Stimulated activated CD4-positive, alpha-beta T cell treated with anti-CD3 and anti-CD28 coated beads, Interleukin-1b, Interleukin-23, amount 100 ng/mL, for 1 hour (primary cell): ENCODE measurements around the gene CIDEC.
A peak's percentile ranks its signal among the peaks of the same experiment; 100 is the strongest.

Experiments
- DNase-seq, 2 donors: peaks; one replicate each; pipeline ENCODE4 v3.0.0-alpha.2; 2020; ENCODE audit warnings: low read depth in 2 of 2

CIDEC gene

DNA sequence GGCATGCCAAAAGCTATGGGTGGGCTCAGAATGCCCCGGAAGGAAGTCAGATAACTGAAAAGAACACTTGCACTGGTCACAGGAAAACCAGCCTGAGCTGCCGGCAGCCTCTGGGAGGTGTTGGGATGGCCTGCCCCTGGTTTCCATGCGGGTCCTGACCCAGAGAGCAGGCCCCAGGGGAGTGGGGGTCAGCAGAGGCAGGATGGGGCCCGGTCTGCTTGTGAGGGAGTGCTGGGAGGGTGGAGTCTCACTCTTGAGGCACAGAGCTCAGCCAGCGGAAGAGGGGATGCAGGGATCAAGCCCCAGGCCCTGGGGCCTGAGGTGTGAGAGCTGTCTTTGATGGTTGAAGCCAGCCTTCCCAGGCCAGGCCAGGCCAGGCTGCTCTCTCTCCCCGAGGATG lies 33.8 kb downstream of the CIDEC start:
- DNase-seq: no peak

DNA sequence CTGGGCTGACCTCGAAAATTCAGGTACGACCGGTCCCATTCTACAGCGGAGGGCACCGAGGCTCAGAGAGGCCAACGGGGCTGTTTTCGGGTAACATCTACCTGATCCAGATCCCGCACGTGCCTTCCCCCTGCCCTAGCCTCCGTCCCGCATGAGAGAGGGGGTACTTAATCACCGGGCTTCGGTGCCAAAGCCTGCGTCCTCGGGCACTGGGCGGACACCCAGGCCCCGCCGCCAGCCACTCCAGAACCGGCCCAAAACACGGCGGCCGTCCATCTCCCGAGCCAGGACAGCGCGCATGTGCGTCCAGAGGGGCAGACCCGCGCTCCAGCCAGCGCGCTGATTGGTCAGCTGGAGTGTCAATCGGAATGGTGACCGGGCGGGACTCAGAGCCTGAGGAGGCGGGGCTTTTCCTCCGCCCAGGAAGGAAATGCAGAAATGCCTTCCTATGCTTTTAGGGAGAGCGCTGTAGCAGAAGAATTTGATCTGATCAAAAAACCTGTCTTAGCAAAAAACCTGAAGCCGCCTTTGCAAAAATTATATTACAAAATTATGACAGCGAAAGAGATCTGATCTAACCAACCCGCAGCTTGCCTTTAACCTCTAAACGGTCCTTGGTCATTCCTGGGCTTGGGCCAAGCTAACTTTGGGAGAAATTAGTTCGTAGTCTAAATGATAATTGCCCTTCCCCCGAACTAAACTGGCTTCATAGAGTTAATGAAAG lies 36.2 kb downstream of the CIDEC start, which contains the start of gene RPUSD3:
Gene RPUSD3 (minus strand): TSS at position 294 of the 724 bp plus-strand sequence. CDS start 18 bp downstream, at position 276.
- DNase-seq: peak; percentile 87 to 97

DNA sequence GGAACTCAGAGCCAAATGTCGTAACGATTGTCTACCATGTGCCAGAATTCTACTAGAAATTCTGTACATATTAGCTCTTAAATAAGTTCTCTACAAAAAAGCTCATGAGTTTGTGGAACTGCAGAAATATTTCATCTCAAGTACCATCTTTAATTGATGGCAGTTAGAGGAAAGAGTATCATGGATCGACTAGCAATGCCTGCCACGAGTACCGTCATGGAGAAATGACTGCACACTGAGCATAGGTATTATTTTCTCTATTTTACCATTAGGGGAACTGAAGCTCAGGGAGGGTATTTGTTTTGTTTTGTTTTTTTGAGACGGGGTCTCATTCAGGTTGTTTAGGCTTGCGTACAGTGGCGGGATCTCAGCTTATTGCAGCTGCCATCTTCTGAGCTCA lies 39.0 kb downstream of the CIDEC start:
- DNase-seq: no peak

DNA sequence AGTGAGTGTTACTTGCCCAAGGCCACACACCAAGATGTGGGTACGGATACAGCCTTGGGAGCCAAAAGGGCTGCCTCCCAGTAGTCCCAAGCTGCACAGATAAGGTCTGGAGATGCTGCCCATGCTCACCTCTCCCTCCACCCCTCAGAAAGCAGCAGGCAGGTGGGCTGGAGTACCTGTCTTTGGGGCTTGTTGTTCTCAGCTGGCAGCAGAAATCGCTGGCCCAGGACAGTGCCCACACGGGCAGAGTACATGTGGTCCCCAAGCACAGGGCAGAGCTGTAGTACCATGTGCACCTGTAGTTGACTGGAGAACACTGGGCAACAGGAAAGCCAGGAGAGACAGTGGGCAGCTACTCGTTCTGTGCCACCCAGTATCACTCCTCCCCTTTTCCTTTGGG lies 41.2 kb downstream of the CIDEC start:
- no peak for DNase-seq

DNA sequence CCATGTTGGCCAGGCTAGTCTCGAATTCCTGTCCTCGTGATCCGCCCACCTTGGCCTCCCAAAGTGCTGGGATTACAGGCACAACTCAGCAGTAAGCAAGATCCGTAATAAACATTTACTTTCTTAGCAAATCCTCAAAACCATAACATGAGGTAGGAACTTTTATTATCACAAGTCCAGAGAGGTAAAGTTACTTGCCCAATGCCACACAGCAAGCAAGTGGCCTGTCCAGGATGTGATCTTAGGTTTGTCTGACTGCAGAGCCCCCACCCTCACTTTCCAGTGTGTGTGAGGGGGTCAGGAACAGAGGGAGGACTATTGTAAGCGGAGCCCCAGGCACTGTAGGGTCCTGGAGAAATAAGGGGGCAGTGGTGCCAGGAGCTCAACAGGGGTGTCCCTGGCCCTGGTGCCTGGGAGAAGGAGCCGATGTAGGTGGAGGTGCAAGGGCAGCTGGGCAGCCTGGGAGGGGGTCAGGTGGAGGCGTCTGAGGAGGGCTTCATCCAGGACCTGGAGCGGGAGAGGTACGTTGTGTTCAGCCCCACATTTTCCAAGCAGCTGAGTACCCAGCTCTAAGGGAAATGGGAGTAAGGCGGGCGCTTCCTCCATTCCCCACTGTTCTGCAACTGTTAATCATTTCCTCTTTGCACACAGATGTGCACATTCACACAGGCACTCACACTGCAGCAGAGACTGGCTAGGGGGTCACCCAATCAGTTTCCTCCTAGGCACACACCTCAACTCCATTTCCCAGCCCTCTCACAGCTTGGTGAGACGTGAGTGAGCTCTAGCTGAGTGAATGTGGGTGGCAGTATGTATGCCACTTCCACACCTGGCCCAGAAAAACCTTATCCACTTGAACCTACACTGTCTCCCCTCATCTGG lies 42.1 kb downstream of the CIDEC start:
- DNase-seq: no peak

DNA sequence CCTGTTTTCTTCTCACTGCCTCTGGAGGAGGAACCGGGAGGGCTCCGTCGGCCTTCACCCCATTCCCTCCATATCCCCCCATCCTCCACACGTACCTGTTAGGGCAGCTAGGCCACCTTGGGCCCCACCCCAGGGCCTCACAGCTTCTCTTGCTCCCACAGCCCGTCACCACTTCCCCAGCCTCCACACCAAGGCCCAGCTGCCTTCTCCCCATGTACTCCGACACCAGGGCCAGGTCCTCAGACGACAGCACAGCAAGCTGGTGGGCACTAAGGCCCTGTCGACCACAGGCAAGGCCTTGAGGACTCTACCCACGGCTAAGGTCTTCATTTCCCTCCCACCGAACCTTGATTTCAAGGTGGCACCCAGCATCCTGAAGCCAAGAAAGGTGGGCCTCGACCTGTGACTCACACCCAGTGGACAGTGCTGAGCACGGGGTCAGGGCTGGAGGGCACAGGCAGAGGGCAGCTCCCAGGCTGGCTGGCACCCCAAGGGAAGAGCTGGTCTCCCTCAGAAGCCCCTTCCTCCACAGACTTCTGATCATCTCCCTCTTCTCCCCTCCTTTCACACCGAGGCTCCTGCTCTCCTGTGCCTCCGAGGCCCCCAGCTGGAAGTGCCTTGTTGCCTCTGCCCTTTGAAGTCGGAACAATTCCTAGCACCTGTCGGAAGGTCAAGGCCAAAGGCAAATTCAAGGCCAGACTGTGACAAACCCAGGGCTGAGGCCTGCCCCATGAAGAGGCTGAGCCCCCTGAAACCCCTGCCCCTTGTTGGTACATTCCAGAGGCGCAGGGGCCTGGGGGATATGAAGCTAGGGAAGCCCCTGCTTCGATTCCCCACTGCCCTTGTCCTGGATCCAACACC lies 45.3 kb downstream of the CIDEC start:
- no peak for DNase-seq

DNA sequence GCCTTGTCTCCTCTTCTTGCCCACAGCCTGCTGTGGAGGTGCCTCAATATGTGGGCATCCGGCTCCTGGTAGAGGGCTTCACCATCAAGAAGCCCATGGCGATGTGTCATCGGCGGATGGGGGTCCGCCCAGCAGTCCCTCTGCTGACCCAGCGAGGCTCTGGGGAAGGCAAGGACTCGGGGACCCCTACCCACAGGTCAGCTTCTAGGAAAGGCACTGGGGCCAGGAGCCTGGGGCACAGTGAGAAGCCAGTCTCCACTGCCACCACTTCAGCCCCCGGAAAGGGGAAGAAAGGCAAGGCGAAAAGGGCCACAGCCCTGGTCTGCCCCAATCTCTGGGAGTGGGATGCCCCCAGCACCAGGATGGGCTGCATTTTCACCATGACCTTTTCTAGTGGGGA lies 47.0 kb downstream of the CIDEC start:
- DNase-seq: no peak

DNA sequence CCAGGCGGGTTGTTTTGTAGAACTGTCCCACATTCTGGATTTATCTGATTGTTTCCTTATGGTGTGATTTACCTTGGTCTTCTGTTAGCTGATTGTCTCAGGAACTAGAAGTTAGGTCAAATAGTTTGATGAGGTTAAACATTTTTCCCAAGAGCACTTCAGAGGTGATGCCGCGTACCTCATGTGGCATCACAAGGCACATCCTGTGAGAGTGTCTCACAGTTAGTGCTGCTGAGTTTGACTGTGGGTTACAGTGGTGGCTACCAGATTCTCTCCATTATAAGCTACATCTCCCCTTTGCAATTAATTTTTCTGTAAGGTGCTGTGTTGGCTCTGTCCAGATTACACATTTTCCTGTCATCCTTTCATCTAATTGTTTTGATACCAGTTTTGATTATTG lies 48.8 kb downstream of the CIDEC start:
- no peak for DNase-seq

DNA sequence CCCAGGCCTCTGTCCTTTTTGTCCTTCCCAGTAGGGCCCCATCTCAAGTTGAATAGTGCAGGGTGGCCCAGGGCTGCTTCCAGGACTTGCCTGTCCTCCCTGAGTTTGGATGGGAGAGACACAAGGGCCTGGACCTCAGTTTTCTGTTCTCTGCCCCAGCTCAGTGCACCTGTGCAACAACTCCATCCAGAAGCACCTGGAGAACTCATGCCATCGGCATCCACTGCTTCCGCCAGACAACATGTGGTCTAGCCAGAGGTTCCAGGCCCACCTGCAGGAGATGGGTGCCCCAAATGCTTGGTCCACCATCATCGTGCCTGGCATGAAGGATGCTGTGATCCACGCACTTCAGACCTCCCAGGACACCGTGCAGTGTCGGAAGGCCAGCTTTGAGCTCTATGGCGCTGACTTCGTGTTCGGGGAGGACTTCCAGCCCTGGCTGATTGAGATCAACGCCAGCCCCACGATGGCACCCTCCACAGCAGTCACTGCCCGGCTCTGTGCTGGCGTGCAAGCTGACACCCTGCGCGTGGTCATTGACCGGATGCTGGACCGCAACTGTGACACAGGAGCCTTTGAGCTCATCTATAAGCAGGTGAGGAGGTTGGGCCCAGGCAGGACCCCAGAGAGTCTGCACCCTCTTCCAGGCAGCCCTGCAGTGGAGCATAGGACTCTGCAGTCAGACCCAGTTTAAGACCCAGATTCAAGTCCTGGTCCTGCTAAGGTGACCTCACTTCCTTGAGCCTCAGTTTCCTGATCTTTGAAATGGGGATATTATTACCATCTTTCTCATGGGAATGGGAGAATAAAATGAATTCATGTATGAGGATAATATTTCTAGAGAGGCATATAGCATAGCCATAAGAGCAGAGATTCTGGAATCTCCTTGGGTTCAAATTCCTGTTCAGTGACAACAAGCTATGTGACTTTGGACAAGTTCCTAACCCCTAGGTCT lies 51.0 kb downstream of the CIDEC start:
- DNase-seq: no peak

DNA sequence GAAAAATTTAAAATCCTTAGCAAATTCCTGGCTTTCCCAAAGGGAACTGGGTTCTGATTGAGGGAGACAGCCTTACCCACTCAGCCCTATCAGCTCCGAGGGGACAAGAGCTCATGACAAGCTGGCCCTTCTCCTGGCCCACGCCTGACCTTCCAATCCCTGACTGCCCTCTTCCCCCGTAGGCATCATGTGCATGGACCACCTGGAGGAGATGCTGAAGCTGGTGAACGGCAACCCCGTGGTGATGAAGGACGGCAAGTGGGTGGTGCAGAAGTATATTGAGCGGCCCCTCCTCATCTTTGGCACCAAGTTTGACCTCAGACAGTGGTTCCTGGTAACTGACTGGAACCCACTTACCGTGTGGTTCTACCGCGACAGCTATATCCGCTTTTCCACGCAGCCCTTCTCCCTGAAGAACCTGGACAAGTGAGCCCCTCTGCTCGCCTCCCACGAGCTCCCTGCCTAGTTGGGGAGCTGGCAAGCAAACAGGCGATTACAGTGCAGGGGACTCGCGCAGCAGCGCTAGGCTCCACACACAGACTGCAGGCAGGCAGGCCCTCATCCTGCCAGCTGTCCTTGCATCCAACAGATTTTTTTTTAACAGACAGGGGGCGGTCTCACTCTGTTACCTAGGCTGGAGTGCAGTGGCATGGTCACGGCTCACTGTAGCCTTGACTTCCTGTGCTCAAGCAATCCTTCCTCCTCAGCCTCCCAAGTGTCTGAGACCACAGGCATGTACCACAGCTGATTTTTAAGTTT lies 53.1 kb downstream of the CIDEC start:
- DNase-seq: no peak

DNA sequence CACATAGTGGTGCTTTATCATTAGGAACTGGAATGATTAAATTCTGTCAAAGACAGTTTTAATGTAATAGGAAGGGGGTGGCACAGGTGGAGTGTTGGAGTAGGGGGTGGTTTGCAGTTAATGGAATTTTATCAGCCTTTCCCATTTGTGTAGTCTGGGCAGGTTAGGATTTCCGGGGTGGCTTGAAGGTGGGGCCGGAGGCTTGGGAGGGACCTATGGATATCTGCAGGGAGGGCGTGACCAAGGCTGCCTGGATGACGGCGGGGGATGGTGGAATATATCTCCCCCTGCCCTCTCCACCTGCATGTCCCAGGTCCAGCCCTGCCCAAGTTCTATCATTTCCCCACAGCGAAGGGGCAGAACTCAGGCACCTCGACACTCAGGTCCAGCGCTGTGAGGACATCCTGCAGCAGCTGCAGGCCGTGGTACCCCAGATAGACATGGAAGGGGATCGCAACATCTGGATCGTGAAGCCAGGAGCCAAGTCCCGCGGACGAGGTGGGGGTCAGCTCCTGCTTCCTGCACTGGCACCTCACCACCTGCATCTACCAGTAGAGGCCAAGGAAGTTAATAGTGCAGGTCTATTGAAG lies 54.5 kb downstream of the CIDEC start:
- DNase-seq: no peak

DNA sequence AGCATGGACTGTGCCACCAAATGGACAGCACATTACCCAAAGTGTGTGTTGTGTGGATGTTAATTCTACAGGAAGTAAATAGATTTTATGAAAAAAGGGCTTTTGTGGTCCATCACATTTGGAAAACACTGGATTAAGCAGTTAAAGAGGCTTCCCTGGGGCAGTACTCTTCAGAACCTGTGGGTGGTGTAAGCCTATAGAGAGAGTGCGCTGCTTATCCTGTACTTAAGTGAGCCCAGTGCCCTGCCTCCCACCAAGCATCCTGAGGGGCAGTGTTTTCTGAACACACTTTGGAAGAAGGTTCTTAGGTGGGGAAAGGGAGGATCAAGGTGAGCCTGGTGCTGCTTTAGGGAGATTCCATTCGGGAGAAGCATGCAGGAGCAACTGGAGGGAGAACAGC lies 59.1 kb downstream of the CIDEC start:
- no peak for DNase-seq

DNA sequence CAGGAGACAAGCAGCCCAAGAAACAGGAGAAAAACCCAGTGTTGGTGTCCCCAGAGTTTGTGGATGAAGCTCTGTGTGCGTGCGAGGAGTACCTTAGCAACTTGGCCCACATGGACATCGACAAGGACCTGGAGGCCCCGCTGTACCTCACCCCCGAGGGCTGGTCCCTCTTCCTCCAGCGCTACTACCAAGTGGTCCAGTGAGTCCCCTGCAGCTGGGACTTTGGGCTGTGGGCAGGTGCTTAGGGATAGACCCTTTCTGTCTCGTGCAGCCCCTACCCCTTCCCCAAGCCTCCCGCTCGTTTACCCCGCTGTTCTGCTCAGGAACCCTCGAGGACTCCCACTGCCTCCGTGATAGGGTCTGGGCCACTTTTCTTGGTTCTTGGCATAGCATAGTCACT lies 59.5 kb downstream of the CIDEC start:
- DNase-seq: no peak

DNA sequence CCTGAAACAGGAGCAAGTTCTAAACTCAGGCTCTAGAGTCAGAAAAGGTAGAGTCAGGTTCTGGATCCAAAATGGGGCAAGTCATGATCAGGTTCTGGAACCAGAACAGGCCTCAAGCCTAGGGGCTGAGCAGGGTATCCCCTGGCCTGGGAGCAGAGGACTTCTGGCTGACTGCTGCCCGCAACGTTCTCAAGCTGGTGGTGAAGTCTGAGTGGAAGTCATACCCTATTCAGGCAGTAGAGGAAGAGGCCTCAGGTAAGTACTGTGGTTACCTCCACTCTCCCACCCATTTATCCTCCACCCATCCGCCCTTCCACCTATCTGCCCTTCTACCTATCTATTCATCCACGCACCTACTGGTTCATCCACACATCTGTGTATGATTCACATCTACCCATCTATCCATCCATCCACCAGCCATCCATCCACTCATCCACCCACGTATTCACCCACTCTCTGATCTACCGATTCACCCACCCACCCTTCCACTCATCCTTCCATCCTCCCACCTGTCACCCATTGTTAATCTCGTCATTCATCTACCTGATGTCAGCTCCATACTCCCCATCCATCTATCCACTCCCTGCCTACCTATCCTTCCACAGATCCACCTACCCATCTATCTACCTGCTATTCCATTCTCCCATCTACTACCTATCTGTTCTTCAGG lies 61.3 kb downstream of the CIDEC start:
- no peak for DNase-seq

DNA sequence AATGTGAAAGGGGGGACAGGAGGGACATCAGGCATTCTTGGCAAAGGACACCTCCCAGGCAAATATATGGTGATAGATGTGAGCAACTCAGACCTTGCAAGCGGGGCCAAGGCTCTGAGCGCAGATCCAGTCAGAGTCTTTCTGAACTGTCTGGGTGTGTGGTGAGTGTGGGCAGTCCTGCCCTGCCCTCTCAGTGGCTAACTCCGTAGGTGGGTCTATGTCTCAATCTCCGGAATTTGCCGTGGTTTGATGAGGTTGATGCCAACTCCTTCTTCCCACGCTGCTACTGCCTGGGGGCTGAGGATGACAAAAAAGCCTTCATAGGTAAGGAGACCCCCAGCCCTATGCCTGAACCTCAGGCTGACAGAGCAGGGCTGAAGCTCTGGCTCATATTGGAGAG lies 62.6 kb downstream of the CIDEC start:
- no peak for DNase-seq
